K562 (cell line): ENCODE measurements around the gene APOM. TPM values are rescaled to one million over a fixed set of nuclear protein-coding genes. Genes with fewer than 3 reads are reported as not detected.
A peak's percentile ranks its signal among the peaks of the same experiment; 100 is the strongest.

ENCODE experiments used
- C11orf30 ChIP-seq: fragments of 450-650 bp; IDR thresholded peaks from 2 replicates; pipeline ENCODE4 v1.6.1; 2016; ENCODE audit warnings: low read depth, mild to moderate bottlenecking
- CXXC5 ChIP-seq: fragments of 250-450 bp; sonication (Bioruptor Pico); IDR thresholded peaks from 2 replicates; pipeline ENCODE4 v1.8.0; 2022; ENCODE audit warnings: inconsistent platforms, mild to moderate bottlenecking, moderate library complexity
- FOS ChIP-seq: IDR thresholded peaks from 3 replicates; pipeline ENCODE4 v1.6.1; 2011; ENCODE audit not compliant: insufficient read length; ENCODE audit errors: extremely low read depth
- IRF1 ChIP-seq: sonication (generic); formaldehyde crosslinking; IDR thresholded peaks from 2 replicates; pipeline ENCODE4 v1.8.0; 2022; ENCODE audit warnings: missing genetic modification reagents, mild to moderate bottlenecking, borderline replicate concordance
- JUN ChIP-seq, 2 experiments: sonication (generic) in 1 of 2; formaldehyde crosslinking in 1 of 2; IDR thresholded peaks; 2 replicates each; pipeline versions ENCODE4 v1.6.1 to v1.8.0; 2012 to 2022; ENCODE audit warnings: borderline replicate concordance in 2 of 2, mild to moderate bottlenecking in 2 of 2, improper control_type of control experiment in 1 of 2, low read depth in 1 of 2, low read length in 1 of 2, missing genetic modification reagents in 1 of 2
- NCOA2 ChIP-seq, 2 experiments: fragments of 450-650 bp; IDR thresholded peaks; 2 replicates each; pipeline ENCODE4 v1.6.1; 2018; ENCODE audit warnings: mild to moderate bottlenecking in 2 of 2, moderate library complexity in 1 of 2; ENCODE audit not compliant: partially characterized antibody in 2 of 2
- PCBP1 ChIP-seq: fragments of 200-400 bp; formaldehyde crosslinking; IDR thresholded peaks from 2 replicates; pipeline ENCODE4 v1.6.1; 2018; ENCODE audit warnings: mild to moderate bottlenecking, low read depth, low read length; ENCODE audit not compliant: poor library complexity, severe bottlenecking
- PHF8 ChIP-seq: fragments of 200-600 bp; sonication (generic); IDR thresholded peaks from 2 replicates; pipeline ENCODE4 v1.6.1; 2012; ENCODE audit warnings: mixed run types, mild to moderate bottlenecking, inconsistent platforms, low read length, moderate library complexity, borderline replicate concordance
- TEAD1 ChIP-seq, 2 experiments: fragments of 450-650 bp in 1 of 2; sonication (generic) in 1 of 2; formaldehyde crosslinking; IDR thresholded peaks; 2 replicates each; pipeline versions ENCODE4 v1.4.0 to v1.8.0; 2020 to 2022; ENCODE audit warnings: mild to moderate bottlenecking in 2 of 2, missing genetic modification reagents in 1 of 2
- ZNF263 ChIP-seq: sonication (generic); formaldehyde crosslinking; IDR thresholded peaks from 2 replicates; pipeline ENCODE4 v1.8.0; 2022; ENCODE audit warnings: mild to moderate bottlenecking, missing genetic modification reagents, borderline replicate concordance
- polyA plus RNA-seq, 8 experiments: library from polyadenylated mRNA; depleted of rRNA in 4 of 8; stranded (reverse) in 5 of 8; unstranded in 3 of 8; fragments of >200 nt; fragmentation: Nextera tagmentation in 2 of 8; fragmentation: Illumina TruSeq in 1 of 8; extraction: Ambion mirVana in 2 of 8; extraction: Trizol in 1 of 8; gene quantifications; 2 replicates each; pipeline versions ENCODE4 v1.2.1 to v1.2.3, GENCODE V29; 2011 to 2014; ENCODE audit warnings: inconsistent platforms in 1 of 8, missing spikeins in 1 of 8
- total RNA-seq, 7 experiments: library from RNA; depleted of rRNA in 6 of 7; stranded (reverse); fragments of >200 nt in 6 of 7; fragmentation: Illumina TruSeq in 2 of 7; extraction: Trizol in 2 of 7; gene quantifications; 2 replicates each; pipeline versions ENCODE4 v1.2.1 to v1.2.3, GENCODE V29; 2011 to 2021; ENCODE audit warnings: low replicate concordance in 1 of 7
- TF ChIP-seq, protein P1 (sequence below): fragments of 450-650 bp; IDR thresholded peaks from 2 replicates; pipeline ENCODE4 v1.6.1; 2016; ENCODE audit warnings: low read depth
- TF ChIP-seq, protein P2 (sequence below): IDR thresholded peaks from 3 replicates; pipeline ENCODE4 v1.6.1; 2011; ENCODE audit warnings: borderline replicate concordance, mild to moderate bottlenecking, moderate library complexity; ENCODE audit not compliant: insufficient read length; ENCODE audit errors: extremely low read depth

Gene APOM
- total and polyA plus RNA-seq, 9 of the 15 experiments (the other 6 are each of a cell fraction or from before 2014, with no cell fraction given): 5.7 to 24.3 (median 10.4) TPM

DNA sequence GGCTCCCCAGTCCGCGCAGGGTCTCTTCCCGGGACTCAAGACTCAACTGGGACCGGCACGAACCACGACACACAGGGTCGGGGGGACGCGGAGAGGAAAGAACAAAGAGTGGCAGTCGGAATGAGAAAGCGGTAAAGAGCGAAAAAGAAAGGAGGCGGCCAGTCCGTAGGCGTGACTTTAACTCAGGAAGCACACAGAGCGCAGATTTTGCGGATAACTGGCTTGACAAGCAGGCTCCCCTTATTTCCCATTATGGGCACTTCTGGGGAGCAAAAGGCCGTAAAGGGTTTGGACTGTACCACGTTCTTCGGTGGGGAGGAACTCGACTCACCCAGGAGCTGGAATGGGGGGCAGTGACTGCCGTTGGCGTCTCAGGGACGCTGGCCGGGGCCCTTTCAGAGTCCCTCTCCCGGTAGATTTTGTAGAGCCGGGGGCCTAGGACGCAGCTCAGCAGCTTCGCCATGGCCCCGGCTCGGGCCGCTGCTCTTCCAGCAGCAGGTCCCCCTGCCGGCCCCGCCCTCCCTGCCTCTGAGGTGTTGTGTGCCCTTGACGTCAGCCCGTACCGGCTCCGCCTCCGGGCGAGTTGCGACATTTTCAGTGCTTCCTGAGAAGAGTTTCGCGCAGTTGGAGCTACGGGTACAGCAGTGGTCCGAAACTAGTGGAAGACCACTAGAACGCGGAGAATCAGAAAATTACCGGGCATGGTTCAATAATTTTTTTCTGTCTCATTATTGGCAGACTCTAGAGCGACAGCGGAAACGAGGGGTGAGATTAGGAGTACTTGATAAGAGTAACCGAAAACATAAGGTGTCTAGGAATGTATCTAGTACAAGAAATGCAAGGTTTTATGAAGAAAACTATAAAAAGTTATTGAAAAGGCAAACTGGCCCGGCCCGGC lies 47.4 kb downstream of the APOM start, which contains the start of gene ABHD16A (continued):
- TF ChIP-seq, protein P1, sequence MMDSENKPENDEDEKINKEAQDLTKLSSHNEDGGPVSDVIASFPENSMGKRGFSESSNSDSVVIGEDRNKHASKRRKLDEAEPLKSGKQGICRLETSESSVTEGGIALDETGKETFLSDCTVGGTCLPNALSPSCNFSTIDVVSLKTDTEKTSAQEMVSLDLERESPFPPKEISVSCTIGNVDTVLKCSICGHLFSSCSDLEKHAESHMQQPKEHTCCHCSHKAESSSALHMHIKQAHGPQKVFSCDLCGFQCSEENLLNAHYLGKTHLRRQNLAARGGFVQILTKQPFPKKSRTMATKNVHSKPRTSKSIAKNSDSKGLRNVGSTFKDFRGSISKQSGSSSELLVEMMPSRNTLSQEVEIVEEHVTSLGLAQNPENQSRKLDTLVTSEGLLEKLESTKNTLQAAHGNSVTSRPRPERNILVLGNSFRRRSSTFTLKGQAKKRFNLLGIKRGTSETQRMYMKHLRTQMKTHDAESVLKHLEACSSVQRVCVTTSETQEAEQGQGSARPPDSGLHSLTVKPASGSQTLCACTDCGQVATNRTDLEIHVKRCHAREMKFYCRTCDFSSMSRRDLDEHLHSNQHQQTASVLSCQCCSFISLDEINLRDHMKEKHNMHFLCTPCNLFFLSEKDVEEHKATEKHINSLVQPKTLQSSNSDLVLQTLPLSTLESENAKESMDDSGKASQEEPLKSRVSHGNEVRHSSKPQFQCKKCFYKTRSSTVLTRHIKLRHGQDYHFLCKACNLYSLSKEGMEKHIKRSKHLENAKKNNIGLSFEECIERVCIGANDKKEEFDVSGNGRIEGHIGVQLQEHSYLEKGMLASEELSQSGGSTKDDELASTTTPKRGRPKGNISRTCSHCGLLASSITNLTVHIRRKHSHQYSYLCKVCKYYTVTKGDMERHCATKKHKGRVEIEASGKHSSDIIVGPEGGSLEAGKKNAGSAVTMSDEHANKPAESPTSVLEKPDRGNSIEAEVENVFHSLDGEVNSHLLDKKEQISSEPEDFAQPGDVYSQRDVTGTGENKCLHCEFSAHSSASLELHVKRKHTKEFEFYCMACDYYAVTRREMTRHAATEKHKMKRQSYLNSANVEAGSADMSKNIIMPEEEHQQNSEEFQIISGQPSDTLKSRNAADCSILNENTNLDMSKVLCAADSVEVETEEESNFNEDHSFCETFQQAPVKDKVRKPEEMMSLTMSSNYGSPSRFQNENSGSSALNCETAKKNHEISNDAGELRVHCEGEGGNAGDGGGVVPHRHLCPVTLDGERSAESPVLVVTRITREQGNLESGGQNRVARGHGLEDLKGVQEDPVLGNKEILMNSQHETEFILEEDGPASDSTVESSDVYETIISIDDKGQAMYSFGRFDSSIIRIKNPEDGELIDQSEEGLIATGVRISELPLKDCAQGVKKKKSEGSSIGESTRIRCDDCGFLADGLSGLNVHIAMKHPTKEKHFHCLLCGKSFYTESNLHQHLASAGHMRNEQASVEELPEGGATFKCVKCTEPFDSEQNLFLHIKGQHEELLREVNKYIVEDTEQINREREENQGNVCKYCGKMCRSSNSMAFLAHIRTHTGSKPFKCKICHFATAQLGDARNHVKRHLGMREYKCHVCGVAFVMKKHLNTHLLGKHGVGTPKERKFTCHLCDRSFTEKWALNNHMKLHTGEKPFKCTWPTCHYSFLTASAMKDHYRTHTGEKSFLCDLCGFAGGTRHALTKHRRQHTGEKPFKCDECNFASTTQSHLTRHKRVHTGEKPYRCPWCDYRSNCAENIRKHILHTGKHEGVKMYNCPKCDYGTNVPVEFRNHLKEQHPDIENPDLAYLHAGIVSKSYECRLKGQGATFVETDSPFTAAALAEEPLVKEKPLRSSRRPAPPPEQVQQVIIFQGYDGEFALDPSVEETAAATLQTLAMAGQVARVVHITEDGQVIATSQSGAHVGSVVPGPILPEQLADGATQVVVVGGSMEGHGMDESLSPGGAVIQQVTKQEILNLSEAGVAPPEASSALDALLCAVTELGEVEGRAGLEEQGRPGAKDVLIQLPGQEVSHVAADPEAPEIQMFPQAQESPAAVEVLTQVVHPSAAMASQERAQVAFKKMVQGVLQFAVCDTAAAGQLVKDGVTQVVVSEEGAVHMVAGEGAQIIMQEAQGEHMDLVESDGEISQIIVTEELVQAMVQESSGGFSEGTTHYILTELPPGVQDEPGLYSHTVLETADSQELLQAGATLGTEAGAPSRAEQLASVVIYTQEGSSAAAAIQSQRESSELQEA: peak; percentile 100
- TF ChIP-seq TEAD1 (CRISPR knock-in tag; IDR thresholded peaks at IDR 0.05) (peak; percentile 19 to 64; a peak in 2 of 4 replicates), IRF1 (CRISPR knock-in tag) (no peak; the same call in 1 of the 2 replicates), CXXC5 (CRISPR knock-in tag) (peak; percentile 88), ZNF263 (CRISPR knock-in tag) (peak; percentile 78), C11orf30 (peak; percentile 22; the same call in 1 of the 2 replicates), PCBP1 (peak; percentile 19), JUN (IDR thresholded peaks at IDR 0.05; ENCODE audit: borderline replicate concordance, low read depth, low read length) (peak; percentile 80), JUN (CRISPR knock-in tag; IDR thresholded peaks at IDR 0.05; ENCODE audit: borderline replicate concordance) (0 out of 2 replicates have a peak, but pooled peaks have one; percentile 24), NCOA2 (IDR thresholded peaks at IDR 0.05; ENCODE audit: partially characterized antibody in 2 of 2) (no peak), FOS (no peak), PHF8 (peak; percentile 98)
- TF ChIP-seq, protein P2, sequence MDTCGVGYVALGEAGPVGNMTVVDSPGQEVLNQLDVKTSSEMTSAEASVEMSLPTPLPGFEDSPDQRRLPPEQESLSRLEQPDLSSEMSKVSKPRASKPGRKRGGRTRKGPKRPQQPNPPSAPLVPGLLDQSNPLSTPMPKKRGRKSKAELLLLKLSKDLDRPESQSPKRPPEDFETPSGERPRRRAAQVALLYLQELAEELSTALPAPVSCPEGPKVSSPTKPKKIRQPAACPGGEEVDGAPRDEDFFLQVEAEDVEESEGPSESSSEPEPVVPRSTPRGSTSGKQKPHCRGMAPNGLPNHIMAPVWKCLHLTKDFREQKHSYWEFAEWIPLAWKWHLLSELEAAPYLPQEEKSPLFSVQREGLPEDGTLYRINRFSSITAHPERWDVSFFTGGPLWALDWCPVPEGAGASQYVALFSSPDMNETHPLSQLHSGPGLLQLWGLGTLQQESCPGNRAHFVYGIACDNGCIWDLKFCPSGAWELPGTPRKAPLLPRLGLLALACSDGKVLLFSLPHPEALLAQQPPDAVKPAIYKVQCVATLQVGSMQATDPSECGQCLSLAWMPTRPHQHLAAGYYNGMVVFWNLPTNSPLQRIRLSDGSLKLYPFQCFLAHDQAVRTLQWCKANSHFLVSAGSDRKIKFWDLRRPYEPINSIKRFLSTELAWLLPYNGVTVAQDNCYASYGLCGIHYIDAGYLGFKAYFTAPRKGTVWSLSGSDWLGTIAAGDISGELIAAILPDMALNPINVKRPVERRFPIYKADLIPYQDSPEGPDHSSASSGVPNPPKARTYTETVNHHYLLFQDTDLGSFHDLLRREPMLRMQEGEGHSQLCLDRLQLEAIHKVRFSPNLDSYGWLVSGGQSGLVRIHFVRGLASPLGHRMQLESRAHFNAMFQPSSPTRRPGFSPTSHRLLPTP: no peak
